ENCODE measurements around the gene CEACAM21.

CEACAM21 gene

GRCh38 chr19:41563854-41564514 is 12.0 kb upstream of the CEACAM21 start:
- TF ChIP-seq CTCF (IDR thresholded peaks at IDR 0.05; ENCODE audit: extremely low read depth, missing control alignments): no peak
- no peak for DNase-seq (ENCODE audit: low spot score)

- DNase-seq (ENCODE audit: low spot score): no peak
- TF ChIP-seq CTCF (IDR thresholded peaks at IDR 0.05; ENCODE audit: extremely low read depth, missing control alignments): no peak
Measured at GRCh38 chr19:41564515-41565378, 11.2 kb upstream of the CEACAM21 start.

- TF ChIP-seq CTCF (IDR thresholded peaks at IDR 0.05; ENCODE audit: extremely low read depth, missing control alignments): no peak
- DNase-seq (ENCODE audit: low spot score): no peak
Measured at GRCh38 chr19:41565379-41565720, 10.6 kb upstream of the CEACAM21 start.

GRCh38 chr19:41566001-41566400 is 10.0 kb upstream of the CEACAM21 start:
- no peak for DNase-seq (ENCODE audit: low spot score)
- TF ChIP-seq CTCF (IDR thresholded peaks at IDR 0.05; ENCODE audit: extremely low read depth, missing control alignments): no peak

- DNase-seq (ENCODE audit: low spot score): no peak
- TF ChIP-seq CTCF (IDR thresholded peaks at IDR 0.05; ENCODE audit: extremely low read depth, missing control alignments): no peak
Measured at GRCh38 chr19:41569481-41570150, 6.3 kb upstream of the CEACAM21 start.

- no peak for DNase-seq (ENCODE audit: low spot score)
- TF ChIP-seq CTCF (IDR thresholded peaks at IDR 0.05; ENCODE audit: extremely low read depth, missing control alignments): no peak
Measured at GRCh38 chr19:41570179-41570578, 5.8 kb upstream of the CEACAM21 start.

- TF ChIP-seq CTCF (IDR thresholded peaks at IDR 0.05; ENCODE audit: extremely low read depth, missing control alignments): peak; percentile 86
- DNase-seq (ENCODE audit: low spot score): peak; percentile 79
Measured at GRCh38 chr19:41570639-41571112, 5.3 kb upstream of the CEACAM21 start.

Measured in GM20000 (cell line).